Inflammatory macrophage treated with lipopolysaccharide for 4 hours (primary cell): ENCODE measurements around the gene NSG1.
"Not testable (repeated sequence)": the region's sequence is repeated elsewhere in the genome, so short reads cannot be mapped to it uniquely, and the experiment has no call there.

Experiments used
- DNase-seq: peaks from one replicate; pipeline ENCODE4 v3.0.0-alpha.2; 2020

NSG1 gene, protein sequence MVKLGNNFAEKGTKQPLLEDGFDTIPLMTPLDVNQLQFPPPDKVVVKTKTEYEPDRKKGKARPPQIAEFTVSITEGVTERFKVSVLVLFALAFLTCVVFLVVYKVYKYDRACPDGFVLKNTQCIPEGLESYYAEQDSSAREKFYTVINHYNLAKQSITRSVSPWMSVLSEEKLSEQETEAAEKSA

DNA sequence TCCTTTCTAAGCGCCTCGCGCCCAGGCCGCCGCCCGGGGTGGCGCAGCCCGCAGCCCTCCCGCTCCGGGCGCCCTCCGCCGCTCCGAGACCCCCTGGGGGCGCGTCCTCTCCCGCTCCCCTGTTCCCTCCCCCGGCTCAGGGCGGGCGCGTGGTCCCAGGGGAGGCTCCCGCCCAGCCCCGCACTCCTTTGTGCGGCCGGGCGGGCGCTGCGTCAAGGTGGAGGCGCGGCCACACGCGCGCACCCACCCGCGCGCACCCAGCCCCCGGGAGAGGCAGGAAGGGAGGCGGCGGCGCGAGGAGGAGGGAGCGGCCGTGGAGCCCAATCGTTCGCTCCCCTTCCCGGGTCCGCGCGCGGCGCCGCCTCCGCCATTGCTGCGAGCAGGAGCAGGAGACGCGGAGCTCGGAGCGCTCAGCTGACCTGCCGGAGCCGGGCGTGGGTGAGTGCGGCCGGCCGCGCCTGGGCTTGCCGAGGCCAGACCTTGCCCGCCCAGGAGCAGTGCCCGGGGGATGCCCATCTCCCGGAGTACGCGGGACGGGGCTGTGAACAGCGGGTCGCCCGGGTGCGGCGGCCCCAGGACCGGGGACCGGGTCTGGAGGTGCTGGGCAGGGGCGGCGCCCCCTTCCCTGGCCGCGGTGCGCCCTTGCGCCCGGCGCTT is at the start of gene NSG1:
Gene NSG1, plus strand, starts transcription at position 367 of the 657 bp plus-strand sequence. CDS start 528 bp downstream, outside the sequence.
- DNase-seq = no peak

DNA sequence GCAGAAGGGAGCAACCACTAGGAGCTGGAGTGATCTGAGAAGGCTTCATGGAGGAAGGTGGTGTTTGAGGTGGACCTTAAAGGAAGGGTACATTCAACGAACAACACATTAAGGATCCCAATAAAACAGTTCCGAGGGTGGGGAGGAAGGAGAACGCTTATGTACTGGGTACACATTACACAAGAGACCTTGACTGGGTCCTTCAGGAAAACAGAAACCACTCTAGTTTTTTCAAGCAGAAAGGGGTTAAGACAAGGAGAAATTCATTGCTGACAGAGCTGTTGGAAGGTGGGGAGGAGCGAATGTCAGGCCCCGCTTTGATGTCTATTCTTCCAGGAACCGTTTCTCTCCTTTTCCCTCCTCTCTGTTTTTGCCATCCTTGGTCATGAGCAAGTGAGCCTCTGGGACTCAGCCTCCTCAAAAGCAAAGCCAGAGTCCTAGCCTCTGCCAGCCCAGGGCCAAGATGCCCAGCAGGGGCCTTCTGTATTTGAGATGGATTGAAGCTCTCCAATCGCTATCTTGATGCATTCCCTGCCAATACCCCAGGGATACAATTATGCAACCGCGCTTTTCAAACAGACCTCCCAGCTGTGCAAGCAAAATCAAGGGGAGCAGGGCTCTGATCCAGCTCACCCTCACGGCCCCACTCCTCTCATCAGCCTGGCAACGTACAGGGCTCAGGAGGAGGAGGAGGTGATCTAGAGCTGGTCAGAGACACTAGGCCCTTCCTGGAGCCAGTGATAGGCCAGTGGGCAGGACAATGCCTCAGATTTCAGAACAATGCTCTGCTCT is 48.5 kb upstream of the NSG1 start:
- DNase-seq = no peak

DNA sequence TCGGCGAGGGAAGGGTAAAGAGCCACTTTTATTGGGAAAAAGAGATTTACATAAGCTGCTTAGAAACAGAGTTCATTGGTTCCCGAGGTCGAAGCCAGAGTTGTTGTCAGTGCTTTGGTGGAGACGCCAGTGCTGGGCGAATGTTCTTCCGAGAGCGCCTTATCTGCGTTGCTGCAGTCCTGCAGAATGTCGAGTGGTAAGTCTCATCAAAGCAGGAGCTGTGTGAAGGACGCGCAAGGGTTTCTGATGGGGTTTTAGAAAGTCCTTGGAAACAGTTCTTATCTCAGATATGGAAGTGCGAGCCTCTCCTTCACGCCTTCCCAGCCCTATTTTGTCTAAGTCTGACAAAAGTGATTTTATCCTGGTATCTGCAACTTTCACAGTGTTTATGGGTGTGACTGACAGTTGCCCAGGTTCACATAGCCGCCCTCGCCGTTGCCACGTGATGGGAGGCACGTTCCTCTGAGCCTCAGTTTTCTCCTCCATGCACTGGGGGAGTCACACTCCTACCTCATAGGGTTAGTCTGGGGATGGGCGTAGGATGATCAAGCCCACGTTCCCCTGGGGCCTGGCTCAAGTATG is 47.3 kb upstream of the NSG1 start:
- no peak for DNase-seq

DNA sequence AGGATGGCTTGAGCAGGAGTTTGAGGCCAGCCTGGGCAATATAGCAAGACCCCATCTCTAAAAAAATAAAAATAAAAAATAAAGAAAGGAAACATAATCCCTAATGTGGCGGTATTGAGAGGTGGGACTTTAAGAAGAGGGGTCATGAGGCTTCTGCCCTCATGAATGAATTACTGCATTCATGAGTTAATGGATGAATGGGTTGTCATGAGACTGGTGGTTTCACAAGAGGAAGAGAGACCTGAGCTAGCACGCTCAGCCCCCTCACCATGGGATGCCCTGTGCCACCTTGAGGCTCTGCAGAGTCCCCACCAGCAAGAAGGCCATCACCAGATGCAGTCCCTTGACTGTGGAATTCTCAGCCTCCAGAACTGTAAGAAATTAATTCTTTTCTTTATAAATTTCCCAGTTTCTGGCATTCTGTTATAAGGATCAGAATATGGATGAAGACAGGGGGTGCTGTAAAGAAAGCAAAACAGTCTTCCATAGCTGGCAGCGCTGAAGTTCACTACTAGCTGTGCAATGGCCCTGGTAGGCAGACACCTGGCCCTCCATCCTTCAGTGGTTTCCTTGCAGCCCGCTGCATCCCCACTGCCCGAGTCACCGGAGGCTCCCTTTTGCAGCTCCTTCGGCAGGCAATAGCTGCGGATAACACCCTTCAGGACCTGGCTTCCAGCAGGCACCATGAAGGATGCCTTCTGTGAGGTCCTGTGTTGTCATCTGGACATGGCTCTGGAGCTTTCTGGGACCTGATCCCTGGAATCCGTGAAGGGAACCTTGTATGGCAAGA is 44.8 kb upstream of the NSG1 start:
- no peak for DNase-seq

DNA sequence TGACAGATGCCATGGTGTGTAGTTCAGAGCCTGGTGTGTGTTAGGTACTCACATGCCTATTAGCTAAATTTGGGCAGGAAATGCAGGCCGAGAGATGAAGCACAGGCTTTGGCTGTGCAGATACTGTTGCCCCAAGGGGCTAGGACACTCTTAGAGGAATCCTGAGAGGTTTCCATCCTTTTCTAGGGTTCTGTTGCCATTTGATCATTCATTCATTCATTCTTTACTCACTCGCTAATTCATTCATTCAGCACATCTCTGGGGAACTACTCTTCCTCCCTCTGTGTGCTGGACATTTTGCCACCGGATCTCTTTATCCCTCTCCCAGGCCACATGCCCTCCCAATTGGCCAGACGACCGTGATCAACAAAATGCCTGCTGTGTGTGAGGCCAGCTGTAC is 43.9 kb upstream of the NSG1 start:
- no peak for DNase-seq

DNA sequence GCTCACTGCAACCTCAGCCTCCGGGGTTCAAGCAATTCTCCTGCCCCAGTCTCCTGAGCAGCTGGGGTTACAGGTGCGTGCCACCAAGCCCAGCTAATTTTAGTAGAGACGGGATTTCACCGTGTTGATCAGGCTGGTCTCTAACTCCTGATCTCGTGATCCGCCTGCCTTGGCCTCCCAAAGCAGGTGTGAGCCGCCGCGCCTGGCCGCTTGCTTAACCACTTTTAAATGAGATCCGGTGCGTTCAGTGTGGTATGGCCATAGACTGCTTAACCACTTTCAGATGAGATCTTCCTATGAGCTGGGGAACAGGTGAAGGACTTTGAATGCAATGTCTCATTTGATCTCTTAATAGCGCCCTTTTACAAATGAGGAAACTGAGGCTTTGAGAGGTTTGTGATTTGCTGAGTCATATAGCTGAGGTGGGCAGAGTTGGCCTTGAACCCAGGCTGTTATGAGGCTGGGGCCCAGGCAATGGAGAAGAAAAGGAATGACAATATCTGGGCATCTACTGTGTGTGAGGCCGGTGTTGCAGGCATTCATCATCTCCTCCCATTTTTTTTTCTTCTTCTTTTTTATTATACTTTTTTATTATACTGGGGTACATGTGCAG is 41.9 kb upstream of the NSG1 start:
- no peak for DNase-seq

DNA sequence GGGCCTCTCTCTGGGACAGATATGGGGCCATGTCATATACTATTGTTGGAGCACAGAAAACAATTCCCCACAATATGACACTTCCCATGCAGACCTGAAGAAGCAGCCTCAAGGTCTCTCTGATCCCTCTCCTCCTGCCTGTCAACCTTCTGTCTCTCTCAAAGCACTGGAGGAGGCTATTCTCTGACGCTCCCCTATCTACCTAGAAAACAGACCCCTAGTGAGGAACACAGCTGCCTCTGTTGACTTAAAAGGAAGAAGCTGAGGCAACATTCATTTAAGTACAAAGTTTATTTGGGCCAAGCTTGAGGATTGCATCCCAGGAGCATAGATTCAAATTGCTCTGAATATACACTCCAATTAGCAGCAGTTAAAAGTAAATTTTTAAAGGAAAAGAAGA is 39.3 kb upstream of the NSG1 start:
- DNase-seq = no peak

DNA sequence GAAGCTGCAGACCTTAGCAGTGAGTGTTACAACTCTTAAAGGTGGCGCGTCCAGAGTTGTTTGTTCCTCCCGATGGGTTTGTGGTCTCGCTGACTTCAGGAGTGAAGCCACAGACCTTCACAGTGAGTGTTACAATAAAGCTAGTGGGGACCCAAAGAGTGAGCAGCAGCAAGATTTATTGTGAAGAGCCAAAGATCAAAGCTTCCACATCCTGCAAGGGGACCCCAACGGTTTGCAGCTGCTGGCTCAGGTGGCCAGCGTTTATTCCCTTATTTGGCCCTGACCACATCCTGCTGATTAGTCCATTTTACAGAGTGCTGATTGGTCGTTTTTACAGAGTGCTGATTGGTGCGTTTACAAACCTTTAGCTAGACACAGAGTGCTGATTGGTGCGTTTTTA is 38.3 kb upstream of the NSG1 start:
- not testable (repeated sequence) for DNase-seq

DNA sequence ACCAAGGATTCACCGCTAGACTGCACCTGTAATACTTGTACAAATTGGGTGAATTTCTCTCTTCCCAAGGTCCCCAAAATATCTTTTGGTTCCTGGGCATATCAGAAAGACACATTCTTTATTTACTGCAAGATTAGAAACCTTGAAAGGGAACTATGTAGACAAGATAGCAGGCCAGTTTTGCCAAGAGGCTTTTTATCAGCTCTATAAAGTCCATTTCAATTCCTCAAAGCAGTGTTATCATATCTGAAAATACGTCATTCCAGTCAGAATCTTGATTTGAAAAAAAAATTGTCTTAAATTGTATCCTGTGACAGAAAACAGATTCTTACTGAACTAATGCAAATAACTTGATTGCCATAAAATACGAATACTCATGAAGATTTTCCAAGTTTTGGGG is 37.0 kb upstream of the NSG1 start:
- DNase-seq = no peak

DNA sequence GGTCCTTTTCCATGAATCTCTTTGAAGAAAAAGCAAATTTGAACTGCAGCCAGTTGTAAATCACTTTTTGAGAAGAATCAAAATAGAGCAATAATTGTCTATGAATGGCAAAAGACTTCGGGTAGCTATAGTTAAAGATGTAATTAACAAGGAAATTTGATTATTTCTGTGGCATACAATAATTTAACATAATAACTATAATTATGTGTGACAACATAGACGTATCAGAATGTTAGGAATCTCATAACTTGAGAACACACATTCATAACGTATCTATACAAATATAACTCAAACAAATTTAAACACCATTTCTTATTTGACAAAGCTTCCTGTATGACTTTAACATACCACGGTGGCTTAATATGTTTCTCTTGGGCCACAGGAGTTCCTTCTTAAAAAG is 36.0 kb upstream of the NSG1 start:
- no peak for DNase-seq

DNA sequence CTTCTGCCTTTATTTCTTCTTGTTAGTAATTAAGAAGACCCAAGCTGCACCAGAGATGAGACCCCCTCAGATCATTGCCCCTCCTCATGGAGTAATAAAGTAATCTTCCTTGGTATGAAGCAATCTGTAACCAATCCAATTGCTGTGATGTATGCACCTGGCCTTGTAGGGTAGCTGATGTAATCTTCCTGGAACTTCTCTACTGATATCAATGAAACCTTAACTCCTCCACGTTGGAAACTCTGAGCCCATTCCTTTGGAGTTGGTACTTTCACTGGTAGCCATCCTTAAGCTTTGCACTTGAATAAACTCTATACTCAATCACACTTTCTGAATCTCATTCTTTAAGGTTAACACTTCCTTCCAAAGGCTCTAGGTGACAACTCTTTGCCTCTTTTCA is 31.6 kb upstream of the NSG1 start:
- DNase-seq = no peak

DNA sequence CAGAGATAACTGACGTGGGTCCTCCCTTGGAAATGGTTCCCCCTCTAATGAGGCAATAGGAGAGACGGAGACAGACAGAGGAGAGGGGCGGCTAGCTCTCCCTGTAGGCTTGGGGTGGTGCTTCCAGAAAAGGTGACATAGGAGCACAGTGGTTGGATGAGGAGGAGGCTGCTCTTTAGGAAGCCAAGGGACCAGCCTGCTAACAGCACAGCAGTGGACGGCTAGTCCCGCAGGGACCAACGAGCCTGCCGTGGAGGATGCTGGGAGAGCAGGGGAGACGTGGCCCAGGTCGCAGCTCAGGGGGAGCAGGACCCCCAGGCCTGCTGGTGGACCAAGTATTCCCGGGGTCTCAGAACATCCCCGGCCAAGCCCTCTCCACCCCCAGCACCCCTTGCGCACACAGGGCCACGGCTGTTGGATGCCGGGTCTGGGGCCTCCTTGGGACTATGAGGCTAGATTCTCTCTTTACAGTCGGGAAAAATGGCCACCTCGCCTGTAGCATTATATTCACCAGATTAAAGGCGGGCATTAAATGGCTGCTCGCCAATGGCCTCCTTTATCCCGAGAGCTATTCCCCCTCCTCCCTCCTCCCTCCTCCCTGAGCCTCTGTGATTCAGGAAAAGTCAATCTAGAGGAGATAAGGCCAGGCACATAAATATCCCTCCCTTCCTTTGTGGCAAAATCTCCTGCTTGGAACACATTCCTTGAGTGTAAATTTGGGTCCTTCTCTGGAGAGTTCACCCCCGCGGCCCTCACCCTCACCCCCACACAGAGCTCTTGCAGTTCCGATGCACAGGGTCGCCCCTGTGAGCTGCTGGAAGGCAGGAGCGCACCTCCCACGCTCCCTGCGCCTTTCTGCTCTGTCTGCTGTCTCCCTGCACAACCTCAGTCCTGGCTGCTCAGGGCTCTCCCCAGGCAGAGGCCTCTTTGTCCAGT is 30.5 kb upstream of the NSG1 start:
- DNase-seq = no peak

DNA sequence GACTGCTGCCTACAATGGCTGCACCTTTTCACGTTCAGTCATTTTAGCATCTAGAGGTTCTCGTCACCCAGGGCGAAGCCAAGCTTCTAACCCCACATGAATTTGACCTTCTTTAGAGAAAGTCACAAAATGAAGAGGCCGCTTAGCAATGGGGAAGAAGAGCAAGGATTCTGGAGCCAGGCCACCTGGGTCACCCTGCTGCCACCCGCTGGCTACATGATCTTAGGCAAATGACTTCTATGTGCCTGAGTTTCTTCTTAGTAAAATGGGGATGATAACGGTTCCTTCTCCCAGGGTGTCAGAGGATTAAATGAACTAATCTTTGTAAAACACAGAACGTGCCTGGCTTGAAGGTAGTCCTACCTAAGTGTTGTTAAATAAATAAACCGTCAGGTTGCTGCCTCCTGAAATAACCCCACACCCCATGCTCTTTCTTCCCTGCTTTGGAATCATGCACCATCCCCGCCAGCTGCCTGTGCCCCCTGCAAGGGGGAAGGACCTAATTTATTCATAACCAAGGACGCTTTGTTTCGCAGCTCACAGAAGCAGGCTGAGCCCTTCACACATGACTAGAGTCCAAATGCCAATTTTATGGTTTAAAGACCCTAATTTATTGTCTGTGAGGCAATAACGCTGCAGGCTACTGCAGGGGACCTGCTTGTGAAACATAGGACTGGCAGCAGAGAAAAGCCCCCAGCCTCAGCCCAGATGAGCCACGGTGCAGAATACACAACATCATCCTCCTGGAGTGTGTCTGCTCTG is 28.6 kb upstream of the NSG1 start:
- no peak for DNase-seq

DNA sequence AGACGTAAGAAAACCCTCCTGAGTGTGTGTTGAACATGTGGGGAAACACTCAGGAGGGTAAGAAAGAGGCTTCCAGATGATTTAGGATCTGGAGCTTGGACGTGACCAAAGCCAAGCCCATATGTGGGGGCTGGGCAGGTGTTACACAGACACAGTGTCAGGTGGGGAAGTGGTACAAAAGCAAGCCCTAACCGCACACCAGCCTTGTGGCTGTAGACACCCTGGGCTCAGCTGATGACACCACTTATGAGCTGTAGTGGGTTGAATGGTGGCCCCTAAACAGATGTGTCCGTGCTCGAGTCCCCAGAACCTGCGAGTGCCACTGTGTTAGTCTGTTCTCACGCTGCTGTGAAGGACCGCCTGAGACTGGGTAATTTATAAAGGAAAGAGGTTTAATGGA is 25.0 kb upstream of the NSG1 start:
- no peak for DNase-seq

DNA sequence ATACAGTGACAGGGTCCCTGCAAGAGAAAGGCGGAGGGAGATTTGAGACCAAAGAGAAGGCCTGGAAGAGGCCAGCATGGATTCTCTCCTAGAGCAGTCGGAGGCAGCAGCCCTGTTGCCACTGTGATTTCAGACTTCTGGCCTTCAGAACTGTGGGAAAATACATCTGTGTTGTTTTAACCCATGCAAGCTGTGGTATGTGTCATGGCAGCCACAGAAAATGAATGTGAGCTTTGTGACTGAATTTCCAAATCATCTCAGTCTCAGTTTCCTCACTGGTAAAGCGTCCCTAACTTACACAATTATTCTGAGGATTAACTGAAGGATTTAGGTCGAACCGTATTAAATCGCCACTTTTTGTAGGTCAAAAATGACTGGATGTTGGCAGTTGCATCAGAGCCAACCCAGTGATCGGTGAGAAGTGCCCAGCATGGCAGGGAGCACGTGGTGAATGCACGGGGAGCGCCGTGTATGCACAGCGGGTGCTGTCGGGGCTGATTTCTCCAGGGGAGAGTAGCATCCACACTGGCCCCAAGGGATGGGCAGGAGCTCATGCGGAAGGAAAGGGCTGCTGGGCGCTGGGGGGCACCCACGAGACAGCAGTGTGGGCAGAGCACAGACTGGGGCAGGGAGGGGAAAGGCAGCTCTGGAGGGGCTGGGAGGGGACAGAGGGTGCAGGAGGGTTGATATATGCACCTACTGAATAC is 23.8 kb upstream of the NSG1 start:
- no peak for DNase-seq

DNA sequence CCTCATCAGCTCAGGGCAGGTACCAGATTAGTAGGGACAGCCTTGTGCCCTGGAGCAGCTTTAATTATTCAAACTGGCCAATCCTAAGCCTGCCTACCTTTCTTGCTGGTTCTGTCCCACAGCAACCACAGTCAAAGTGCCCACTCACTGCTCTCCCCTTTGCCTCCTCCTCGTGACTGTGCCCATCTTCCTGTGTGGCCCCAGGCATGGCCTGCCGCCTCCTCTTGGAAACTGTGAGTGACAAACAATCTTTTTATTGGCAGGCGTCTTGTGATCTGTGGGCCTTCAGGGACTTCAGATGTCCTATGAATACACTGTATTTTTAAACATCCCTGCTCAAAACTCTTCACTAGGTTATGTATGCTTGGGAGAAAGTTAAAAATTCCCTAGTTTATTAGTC is 22.8 kb upstream of the NSG1 start:
- no peak for DNase-seq

DNA sequence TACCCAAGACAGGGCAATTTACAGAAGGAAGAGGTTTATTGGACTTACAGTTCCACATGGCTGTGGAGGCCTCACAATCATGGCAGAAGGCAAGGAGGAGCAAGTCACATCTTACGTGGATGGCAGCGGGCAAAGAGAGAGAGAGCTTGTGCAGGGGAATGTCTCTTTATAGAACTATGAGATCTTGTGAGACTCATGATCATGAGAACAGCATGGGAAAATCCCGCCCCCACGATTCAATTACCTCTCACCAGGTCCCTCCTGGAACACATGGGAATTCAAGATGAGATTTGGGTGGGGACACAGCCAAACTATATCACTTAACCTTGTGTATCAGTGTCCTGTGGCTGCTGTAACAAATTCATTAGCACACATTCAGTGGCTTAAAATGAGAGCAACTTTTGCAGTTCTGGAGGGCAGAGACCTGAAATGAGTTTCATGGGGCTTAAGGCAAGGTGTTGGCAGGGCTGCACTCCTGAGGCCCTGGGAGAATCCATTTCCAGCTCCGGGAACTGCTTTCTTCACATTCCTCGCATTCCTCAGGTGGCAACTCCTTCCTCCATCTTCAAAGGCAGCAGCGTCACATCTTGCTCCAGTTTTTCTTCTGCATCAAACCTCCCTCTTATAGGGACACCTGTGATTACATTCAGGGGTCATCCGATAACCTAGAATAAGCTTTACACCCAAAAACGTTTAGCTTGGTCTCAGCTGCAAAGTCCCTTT is 22.3 kb upstream of the NSG1 start:
- DNase-seq = no peak

DNA sequence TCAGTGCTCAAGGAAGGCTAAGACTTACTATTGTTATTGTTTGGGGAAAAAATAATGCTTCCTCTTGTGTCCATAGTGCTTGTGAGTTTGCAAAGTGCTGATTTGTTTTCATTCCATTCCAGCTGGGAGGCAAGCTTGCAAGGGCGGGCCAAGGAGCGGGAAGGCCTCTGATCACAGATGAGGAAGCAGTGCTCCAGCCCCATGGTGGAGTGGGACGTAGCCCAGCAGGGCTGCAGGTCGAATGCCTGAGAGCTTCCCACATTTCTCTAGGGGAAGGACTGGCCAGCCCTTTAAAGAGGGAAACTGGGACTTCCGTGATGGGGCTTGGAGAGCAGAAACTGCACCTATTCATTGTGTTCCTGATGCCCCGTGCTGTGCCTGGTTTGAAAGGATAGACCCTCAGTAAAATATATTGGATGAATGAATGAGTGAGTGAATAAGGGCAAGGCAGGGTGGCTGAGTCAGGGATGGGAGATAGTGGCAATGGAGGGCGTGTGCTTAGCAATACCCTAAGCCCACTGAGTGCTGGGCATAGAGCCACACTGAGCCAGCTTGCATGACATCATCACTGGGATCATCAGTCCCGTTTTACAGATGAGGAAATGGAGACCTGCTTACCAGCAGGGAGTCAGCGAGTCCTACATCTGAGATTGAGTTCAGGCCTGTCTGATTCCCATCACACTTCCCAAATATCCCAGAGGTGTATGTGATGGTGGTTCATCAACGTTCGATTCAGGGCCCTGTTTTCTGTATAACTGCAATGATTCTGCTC is 17.9 kb upstream of the NSG1 start:
- DNase-seq = no peak
